Neuronal stem cell (in vitro differentiated cells): Measurements from ENCODE around the gene RAB6A.

ENCODE experiments used
- DNase-seq: peaks from one replicate; pipeline ENCODE4 v3.0.0-alpha.2; 2013; ENCODE audit warnings: low spot score
- H2AFZ ChIP-seq: one replicate; pipeline ENCODE4 v1.6.1; 2013; ENCODE audit warnings: mild to moderate bottlenecking, low read length, inconsistent platforms
- H2AK5ac ChIP-seq: 2 replicates; pipeline ENCODE4 v1.6.1; 2013; ENCODE audit warnings: low read depth, mild to moderate bottlenecking, inconsistent platforms, low read length, moderate library complexity, mixed read lengths
- H2BK120ac ChIP-seq: 2 replicates; pipeline ENCODE4 v1.6.1; 2013; ENCODE audit warnings: low read depth, mild to moderate bottlenecking, inconsistent platforms, low read length, moderate library complexity, mixed read lengths
- H2BK12ac ChIP-seq: one replicate; pipeline ENCODE4 v1.6.1; 2013; ENCODE audit warnings: low read length, inconsistent platforms
- H2BK15ac ChIP-seq: 2 replicates; pipeline ENCODE4 v1.6.1; 2013; ENCODE audit warnings: mild to moderate bottlenecking, low read length, inconsistent platforms, mixed read lengths
- H2BK5ac ChIP-seq: one replicate; pipeline ENCODE4 v1.6.1; 2013; ENCODE audit warnings: inconsistent platforms, mild to moderate bottlenecking, low read length, moderate library complexity
- H3K14ac ChIP-seq: one replicate; pipeline ENCODE4 v1.6.1; 2013; ENCODE audit warnings: low read length, inconsistent platforms
- H3K18ac ChIP-seq: 2 replicates; pipeline ENCODE4 v1.6.1; 2013; ENCODE audit warnings: low read length, inconsistent platforms
- H3K23ac ChIP-seq: 2 replicates; pipeline ENCODE4 v1.6.1; 2013; ENCODE audit warnings: low read depth, mild to moderate bottlenecking, mixed read lengths, low read length, inconsistent platforms; ENCODE audit not compliant: poor library complexity
- H3K27ac ChIP-seq: replicated peaks from 3 replicates; pipeline ENCODE4 v1.5.1; 2013; ENCODE audit warnings: low read length, inconsistent platforms
- H3K27me3 ChIP-seq, 3 experiments: 2 replicates each; pipeline ENCODE4 v1.6.1; 2013; ENCODE audit warnings: low read length in 3 of 3, mild to moderate bottlenecking in 2 of 3, inconsistent platforms in 1 of 3, low read depth in 1 of 3, mixed read lengths in 1 of 3, moderate library complexity in 1 of 3; ENCODE audit not compliant: control insufficient read depth in 3 of 3, insufficient read depth in 3 of 3
- H3K36me3 ChIP-seq, 2 donors: replicated peaks in 1 of 2; 2 replicates each; pipeline ENCODE4 v1.6.1; 2013; ENCODE audit warnings: low read length in 2 of 2; ENCODE audit not compliant: control insufficient read depth in 2 of 2, insufficient read depth in 2 of 2
- H3K4ac ChIP-seq: 2 replicates; pipeline ENCODE4 v1.6.1; 2013; ENCODE audit warnings: inconsistent platforms, mild to moderate bottlenecking, low read length, moderate library complexity
- H3K4me1 ChIP-seq, 2 donors: 1 replicate in 1 of 2; 2 replicates in 1 of 2; pipeline ENCODE4 v1.6.1; 2013; ENCODE audit warnings: low read length in 2 of 2, low read depth in 1 of 2; ENCODE audit not compliant: control insufficient read depth in 2 of 2, insufficient read depth in 1 of 2
- H3K4me2 ChIP-seq: one replicate; pipeline ENCODE4 v1.6.1; 2013; ENCODE audit warnings: mild to moderate bottlenecking, low read length, inconsistent platforms; ENCODE audit not compliant: insufficient read depth, poor library complexity, severe bottlenecking
- H3K4me3 ChIP-seq, 2 donors: 2 replicates each; pipeline ENCODE4 v1.5.1; 2013; ENCODE audit warnings: low read length in 2 of 2, mild to moderate bottlenecking in 2 of 2, inconsistent platforms in 1 of 2, moderate library complexity in 1 of 2
- H3K79me1 ChIP-seq: one replicate; pipeline ENCODE4 v1.6.1; 2013; ENCODE audit warnings: low read depth, mild to moderate bottlenecking, inconsistent platforms, low read length, moderate library complexity
- H3K9ac ChIP-seq: one replicate; pipeline ENCODE4 v1.6.1; 2013; ENCODE audit warnings: mild to moderate bottlenecking, low read depth, low read length, inconsistent platforms; ENCODE audit not compliant: poor library complexity
- H3K9me3 ChIP-seq, 2 donors: replicated peaks in 1 of 2; 2 replicates each; pipeline versions ENCODE3 to v1.6.1; 2013; ENCODE audit warnings: low read length in 2 of 2, mild to moderate bottlenecking in 2 of 2, inconsistent platforms in 1 of 2, low read depth in 1 of 2, mixed read lengths in 1 of 2, moderate library complexity in 1 of 2; ENCODE audit not compliant: control insufficient read depth in 2 of 2, insufficient read depth in 1 of 2
- H4K8ac ChIP-seq: one replicate; pipeline ENCODE4 v1.6.1; 2013; ENCODE audit warnings: low read depth, mild to moderate bottlenecking, inconsistent platforms, low read length, moderate library complexity
- H4K91ac ChIP-seq: one replicate; pipeline ENCODE4 v1.6.1; 2013; ENCODE audit warnings: low read length, low read depth, mild to moderate bottlenecking, inconsistent platforms; ENCODE audit not compliant: poor library complexity
- WGBS, 2 donors: extraction: QIAGEN DNeasy Blood & Tissue Kit; methylation state at CpG; one replicate each; pipeline ENCODE4 v1.1.7; 2013; ENCODE audit warnings: missing lambda C conversion rate in 2 of 2, mixed read lengths in 1 of 2; ENCODE audit not compliant: insufficient read length in 2 of 2, insufficient replicate concordance in 1 of 2; ENCODE audit errors: extremely low coverage in 2 of 2; 5-methylcytosine and 5-hydroxymethylcytosine counted together

Gene RAB6A

GRCh38 chr11:73663604-73664495 lies 97.0 kb downstream of the RAB6A start:
- H2BK5ac ChIP-seq: no peak overlapping the region
- no peak overlapping the region for H2BK120ac ChIP-seq
- no peak overlapping the region for H3K4ac ChIP-seq
- no peak overlapping the region for H3K4me2 ChIP-seq
- H3K23ac ChIP-seq: no peak overlapping the region
- no peak overlapping the region for H2AK5ac ChIP-seq
- H4K8ac ChIP-seq: no peak overlapping the region
- no peak for DNase-seq
- H3K18ac ChIP-seq: no peak overlapping the region
- H3K4me3 ChIP-seq: no peak overlapping the region
- no peak overlapping the region for H4K91ac ChIP-seq
- no CpG with 5 or more reads among the region's 3 CpGs for WGBS, 2 donors
- no peak overlapping the region for H3K27ac ChIP-seq
- no peaks in the 10 kb centered on the region for H3K9me3 ChIP-seq
- H3K14ac ChIP-seq: no peak overlapping the region
- no peak overlapping the region for H3K9ac ChIP-seq
- H2BK15ac ChIP-seq: no peak overlapping the region
- H3K27me3 ChIP-seq: no peaks in the 10 kb centered on the region
- no peaks in the 10 kb centered on the region for H3K79me1 ChIP-seq
- H2AFZ ChIP-seq: no peak overlapping the region
- no peaks in the 10 kb centered on the region for H3K36me3 ChIP-seq
- no peak overlapping the region for H2BK12ac ChIP-seq
- peaks cover 5 to 6% of the 10 kb centered on the region in 2 donors for H3K4me1 ChIP-seq

- Histone ChIP-seq H3K36me3 (no peaks in the 10 kb centered on the region), H3K14ac (no peak overlapping the region), H2AFZ (no peak overlapping the region), H3K23ac (no peak overlapping the region), H2BK15ac (no peak overlapping the region), H3K4me2 (no peak overlapping the region), H3K27ac (no peak overlapping the region), H2BK5ac (no peak overlapping the region), H3K9me3 (no peaks in the 10 kb centered on the region), H4K91ac (no peak overlapping the region), H3K4me1 (peaks cover 5 to 6% of the 10 kb centered on the region in 2 donors), H2BK120ac (no peak overlapping the region), H3K9ac (no peak overlapping the region), H4K8ac (no peak overlapping the region), H3K27me3 (no peaks in the 10 kb centered on the region), H3K79me1 (no peaks in the 10 kb centered on the region), H2AK5ac (no peak overlapping the region), H3K4ac (no peak overlapping the region), H2BK12ac (no peak overlapping the region), H3K4me3 (no peak overlapping the region), H3K18ac (no peak overlapping the region)
- no CpG with 5 or more reads among the region's 3 CpGs for WGBS, 2 donors
- no peak for DNase-seq
Observed at GRCh38 chr11:73662445-73663157, 98.3 kb downstream of the RAB6A start.

GRCh38 chr11:73661035-73661628 lies 99.7 kb downstream of the RAB6A start:
- H3K4me1 ChIP-seq: peaks cover 5 to 6% of the 10 kb centered on the region in 2 donors
- no peak overlapping the region for H2BK15ac ChIP-seq
- H3K79me1 ChIP-seq: no peaks in the 10 kb centered on the region
- H3K18ac ChIP-seq: peak overlapping the region; percentile 92
- H3K36me3 ChIP-seq: no peaks in the 10 kb centered on the region
- peak overlapping the region in 1 of 2 donors; percentile 20 for H3K4me3 ChIP-seq
- no peak overlapping the region for H4K8ac ChIP-seq
- H3K27me3 ChIP-seq: no peaks in the 10 kb centered on the region
- H3K9ac ChIP-seq: no peak overlapping the region
- peak; percentile 89 for DNase-seq
- H2BK120ac ChIP-seq: no peak overlapping the region
- H2AK5ac ChIP-seq: no peak overlapping the region
- H4K91ac ChIP-seq: no peak overlapping the region
- no peak overlapping the region for H3K23ac ChIP-seq
- H3K9me3 ChIP-seq: no peaks in the 10 kb centered on the region
- no peak overlapping the region for H2BK5ac ChIP-seq
- peak overlapping the region; percentile 54 for H3K4me2 ChIP-seq
- H3K4ac ChIP-seq: no peak overlapping the region
- no peak overlapping the region for H3K14ac ChIP-seq
- H2BK12ac ChIP-seq: peak overlapping the region; percentile 67
- no peak overlapping the region for H3K27ac ChIP-seq
- no CpG with 5 or more reads among the region's 40 CpGs for WGBS, 2 donors
- peak overlapping the region; percentile 81 for H2AFZ ChIP-seq
